Activated naive CD8-positive, alpha-beta T cell treated with anti-CD3 and anti-CD28 coated beads for 36 hours (primary cell): ENCODE measurements around the gene PKIG. TPM values are rescaled to one million over a fixed set of nuclear protein-coding genes. Genes with fewer than 3 reads are reported as not detected.

Experiments
- DNase-seq: peaks from one replicate; pipeline ENCODE4 v3.0.0; 2021
- H3K27ac Mint-ChIP-seq: one replicate; pipeline ENCODE4 v1.8.0; 2022; ENCODE audit warnings: mild to moderate bottlenecking, moderate library complexity, mixed read lengths
- H3K27me3 Mint-ChIP-seq: one replicate; pipeline ENCODE4 v1.8.0; 2022; ENCODE audit warnings: mild to moderate bottlenecking, mixed read lengths
- H3K36me3 Mint-ChIP-seq: one replicate; pipeline ENCODE4 v1.8.0; 2021; ENCODE audit warnings: mild to moderate bottlenecking, mixed read lengths
- H3K4me1 Mint-ChIP-seq: one replicate; pipeline ENCODE4 v1.8.0; 2021; ENCODE audit warnings: mixed read lengths
- H3K4me3 Mint-ChIP-seq: one replicate; pipeline ENCODE4 v1.8.0; 2022; ENCODE audit warnings: mild to moderate bottlenecking, moderate library complexity, mixed read lengths
- H3K9me3 Mint-ChIP-seq: one replicate; pipeline ENCODE4 v1.8.0; 2022; ENCODE audit warnings: mixed read lengths
- total RNA-seq, 2 experiments: library from RNA; stranded (reverse); gene quantifications; one replicate each; pipeline ENCODE4 v1.2.3, GENCODE V29; 2021

The PKIG gene
- total RNA-seq, 2 experiments from 2014 or later, result 8.8 to 9.2 TPM

- Mint-ChIP-seq H3K36me3 (peaks cover 4% of the 10 kb centered on the region), H3K9me3 (no peaks in the 10 kb centered on the region), H3K4me3 (no peak overlapping the region), H3K4me1 (peaks cover 17% of the 10 kb centered on the region), H3K27ac (no peak overlapping the region), H3K27me3 (no peaks in the 10 kb centered on the region)
- no peak for DNase-seq
Observed at GRCh38 chr20:44629542-44629941, 47.2 kb downstream of the PKIG start.

- H3K27ac Mint-ChIP-seq, result no peak overlapping the region
- peaks cover 17% of the 10 kb centered on the region for H3K4me1 Mint-ChIP-seq
- H3K4me3 Mint-ChIP-seq, result no peak overlapping the region
- peaks cover 4% of the 10 kb centered on the region for H3K36me3 Mint-ChIP-seq
- DNase-seq, result no peak
- no peaks in the 10 kb centered on the region for H3K27me3 Mint-ChIP-seq
- H3K9me3 Mint-ChIP-seq, result no peaks in the 10 kb centered on the region
Observed at GRCh38 chr20:44630297-44630696, 47.9 kb downstream of the PKIG start.

- peaks cover 7% of the 10 kb centered on the region for H3K36me3 Mint-ChIP-seq
- peaks cover 15% of the 10 kb centered on the region for H3K4me1 Mint-ChIP-seq
- H3K4me3 Mint-ChIP-seq, result no peak overlapping the region
- no peak overlapping the region for H3K27ac Mint-ChIP-seq
- DNase-seq, result no peak
- no peaks in the 10 kb centered on the region for H3K27me3 Mint-ChIP-seq
- H3K9me3 Mint-ChIP-seq, result no peaks in the 10 kb centered on the region
Observed at GRCh38 chr20:44632103-44632752, 49.8 kb downstream of the PKIG start.

- H3K4me3 Mint-ChIP-seq, result no peak overlapping the region
- no peak overlapping the region for H3K27ac Mint-ChIP-seq
- no peak for DNase-seq
- H3K27me3 Mint-ChIP-seq, result no peaks in the 10 kb centered on the region
- H3K36me3 Mint-ChIP-seq, result peaks cover 4% of the 10 kb centered on the region
- H3K9me3 Mint-ChIP-seq, result no peaks in the 10 kb centered on the region
- peaks cover 10% of the 10 kb centered on the region for H3K4me1 Mint-ChIP-seq
Observed at GRCh38 chr20:44633187-44633810, 50.9 kb downstream of the PKIG start.

GRCh38 chr20:44633872-44634600, 51.7 kb downstream of the PKIG start:
- Mint-ChIP-seq H3K9me3 (no peaks in the 10 kb centered on the region), H3K4me1 (peaks cover 10% of the 10 kb centered on the region), H3K4me3 (no peak overlapping the region), H3K27me3 (no peaks in the 10 kb centered on the region), H3K27ac (no peak overlapping the region), H3K36me3 (peaks cover 8% of the 10 kb centered on the region)
- no peak for DNase-seq

- H3K9me3 Mint-ChIP-seq, result no peaks in the 10 kb centered on the region
- peaks cover 14% of the 10 kb centered on the region for H3K36me3 Mint-ChIP-seq
- no peak overlapping the region for H3K27ac Mint-ChIP-seq
Observed at GRCh38 chr20:44635877-44636276, 53.5 kb downstream of the PKIG start.

GRCh38 chr20:44637042-44637441, 54.7 kb downstream of the PKIG start:
- H3K4me3 Mint-ChIP-seq, result no peak overlapping the region
- peaks cover 1% of the 10 kb centered on the region for H3K9me3 Mint-ChIP-seq
- peaks cover 18% of the 10 kb centered on the region for H3K36me3 Mint-ChIP-seq
- H3K4me1 Mint-ChIP-seq, result peaks cover 16% of the 10 kb centered on the region
- no peak for DNase-seq
- H3K27me3 Mint-ChIP-seq, result no peaks in the 10 kb centered on the region
- H3K27ac Mint-ChIP-seq, result no peak overlapping the region

More at GRCh38 chr20:44635877-44636276, 53.5 kb downstream of the PKIG start:
- Mint-ChIP-seq H3K27me3 (no peaks in the 10 kb centered on the region), H3K4me1 (peaks cover 10% of the 10 kb centered on the region), H3K4me3 (no peak overlapping the region)
- no peak for DNase-seq

GRCh38 chr20:44637522-44638372, 55.4 kb downstream of the PKIG start:
- no peak overlapping the region for H3K27ac Mint-ChIP-seq
- no peaks in the 10 kb centered on the region for H3K27me3 Mint-ChIP-seq
- peaks cover 23% of the 10 kb centered on the region for H3K4me1 Mint-ChIP-seq
- H3K36me3 Mint-ChIP-seq, result peaks cover 18% of the 10 kb centered on the region
- no peak for DNase-seq
- H3K4me3 Mint-ChIP-seq, result no peak overlapping the region
- peaks cover 1% of the 10 kb centered on the region for H3K9me3 Mint-ChIP-seq

GRCh38 chr20:44640522-44640921, 58.1 kb downstream of the PKIG start:
- Mint-ChIP-seq H3K36me3 (peaks cover 18% of the 10 kb centered on the region), H3K4me3 (no peak overlapping the region), H3K27ac (peak overlapping the region; percentile 46), H3K4me1 (peaks cover 38% of the 10 kb centered on the region), H3K27me3 (no peaks in the 10 kb centered on the region), H3K9me3 (peaks cover 1% of the 10 kb centered on the region)
- DNase-seq, result no peak

GRCh38 chr20:44641325-44641724, 58.9 kb downstream of the PKIG start:
- Mint-ChIP-seq H3K27ac (peak overlapping the region; percentile 55), H3K9me3 (peaks cover 1% of the 10 kb centered on the region), H3K4me1 (peaks cover 46% of the 10 kb centered on the region), H3K4me3 (no peak overlapping the region), H3K36me3 (peaks cover 18% of the 10 kb centered on the region), H3K27me3 (no peaks in the 10 kb centered on the region)
- DNase-seq, result no peak

GRCh38 chr20:44642203-44643153, 60.1 kb downstream of the PKIG start:
- Mint-ChIP-seq H3K4me1 (peaks cover 58% of the 10 kb centered on the region), H3K4me3 (peak overlapping the region; percentile 40), H3K27ac (peak overlapping the region; percentile 73), H3K27me3 (no peaks in the 10 kb centered on the region), H3K36me3 (peaks cover 14% of the 10 kb centered on the region), H3K9me3 (peaks cover 1% of the 10 kb centered on the region)
- DNase-seq, result peak; percentile 12

- Mint-ChIP-seq H3K36me3 (peaks cover 14% of the 10 kb centered on the region), H3K9me3 (peaks cover 1% of the 10 kb centered on the region), H3K27ac (peak overlapping the region; percentile 76), H3K27me3 (no peaks in the 10 kb centered on the region), H3K4me3 (no peak overlapping the region), H3K4me1 (peaks cover 62% of the 10 kb centered on the region)
- no peak for DNase-seq
Observed at GRCh38 chr20:44643154-44643519, 60.8 kb downstream of the PKIG start.

GRCh38 chr20:44643596-44644229, 61.3 kb downstream of the PKIG start:
- H3K4me3 Mint-ChIP-seq, result peak overlapping the region; percentile 18
- H3K27ac Mint-ChIP-seq, result peak overlapping the region; percentile 82
- DNase-seq, result peak; percentile 27
- H3K9me3 Mint-ChIP-seq, result peaks cover 1% of the 10 kb centered on the region
- peaks cover 14% of the 10 kb centered on the region for H3K36me3 Mint-ChIP-seq
- no peaks in the 10 kb centered on the region for H3K27me3 Mint-ChIP-seq
- peaks cover 68% of the 10 kb centered on the region for H3K4me1 Mint-ChIP-seq
